ENCODE results near the gene ADAMTS12. TPM values are rescaled to one million over a fixed set of nuclear protein-coding genes. Genes with fewer than 3 reads are reported as not detected.

The ADAMTS12 gene
- polyA plus RNA-seq, 1 donor (not counting 4 experiments of a cell fraction or from before 2014, with no cell fraction given), result 0.49 TPM

DNA sequence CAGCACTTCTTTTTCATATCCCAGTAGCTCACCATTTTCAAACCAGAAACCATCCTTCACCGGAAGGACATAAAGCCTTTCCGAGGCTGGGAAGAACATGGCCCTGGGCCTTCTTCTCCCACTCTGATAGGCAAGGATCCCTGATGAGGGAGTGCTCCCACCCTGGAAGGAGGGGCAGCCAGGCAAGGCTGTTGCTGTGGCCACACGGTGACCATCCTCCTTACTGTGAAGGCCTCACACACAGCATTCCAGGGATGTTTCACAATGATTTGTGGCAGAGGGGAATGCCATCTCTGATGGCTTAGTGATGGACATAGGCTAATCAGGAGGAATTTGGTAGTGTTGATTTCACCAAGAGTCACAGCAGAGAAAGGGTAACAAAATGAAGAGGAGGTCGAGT is 130.7 kb downstream of the ADAMTS12 start:
- dilution Hi-C loops (cut with MboI; ENCODE audit: extremely low pct_ligation_motif_present, low sequenced_read_pairs), result no loop called here
- no peaks in the 10 kb centered on the region for H3K36me3 ChIP-seq (ENCODE audit: control insufficient read depth in 2 of 2, extremely low read depth in 1 of 2, insufficient read depth in 2 of 2, low read length in 2 of 2)
- TF ChIP-seq, protein P1, sequence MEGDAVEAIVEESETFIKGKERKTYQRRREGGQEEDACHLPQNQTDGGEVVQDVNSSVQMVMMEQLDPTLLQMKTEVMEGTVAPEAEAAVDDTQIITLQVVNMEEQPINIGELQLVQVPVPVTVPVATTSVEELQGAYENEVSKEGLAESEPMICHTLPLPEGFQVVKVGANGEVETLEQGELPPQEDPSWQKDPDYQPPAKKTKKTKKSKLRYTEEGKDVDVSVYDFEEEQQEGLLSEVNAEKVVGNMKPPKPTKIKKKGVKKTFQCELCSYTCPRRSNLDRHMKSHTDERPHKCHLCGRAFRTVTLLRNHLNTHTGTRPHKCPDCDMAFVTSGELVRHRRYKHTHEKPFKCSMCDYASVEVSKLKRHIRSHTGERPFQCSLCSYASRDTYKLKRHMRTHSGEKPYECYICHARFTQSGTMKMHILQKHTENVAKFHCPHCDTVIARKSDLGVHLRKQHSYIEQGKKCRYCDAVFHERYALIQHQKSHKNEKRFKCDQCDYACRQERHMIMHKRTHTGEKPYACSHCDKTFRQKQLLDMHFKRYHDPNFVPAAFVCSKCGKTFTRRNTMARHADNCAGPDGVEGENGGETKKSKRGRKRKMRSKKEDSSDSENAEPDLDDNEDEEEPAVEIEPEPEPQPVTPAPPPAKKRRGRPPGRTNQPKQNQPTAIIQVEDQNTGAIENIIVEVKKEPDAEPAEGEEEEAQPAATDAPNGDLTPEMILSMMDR (optimal IDR thresholded peaks at IDR 0.05 in 1 of 3, IDR thresholded peaks at IDR 0.05 in 1 of 3, conservative IDR thresholded peaks at IDR 0.05 in 1 of 3; ENCODE audit: extremely low read depth in 1 of 3, insufficient read depth in 2 of 3, low read length in 3 of 3), result no peak
- TF ChIP-seq EZH2 (IDR thresholded peaks at IDR 0.05; ENCODE audit: low read length), result no peak
- DNase-seq (ENCODE audit: low read depth, low spot score), result no peak
- H3K4me3 ChIP-seq (ENCODE audit: control insufficient read depth in 2 of 3, extremely low read depth in 1 of 3, insufficient read depth in 2 of 3, low read depth in 1 of 3, low read length in 3 of 3), result no peak overlapping the region
- no peaks in the 10 kb centered on the region for H3K4me1 ChIP-seq (ENCODE audit: control insufficient read depth, extremely low read depth, insufficient read depth, low read length)
- no peaks in the 10 kb centered on the region for H3K79me2 ChIP-seq (ENCODE audit: control insufficient read depth, insufficient read depth, low read length)
- H4K20me1 ChIP-seq (ENCODE audit: control insufficient read depth, extremely low read depth, insufficient read depth, low read length), result no peaks in the 10 kb centered on the region
- no peak overlapping the region for H3K27ac ChIP-seq (ENCODE audit: control insufficient read depth, insufficient read depth, low read length)
- H3K9ac ChIP-seq (ENCODE audit: control insufficient read depth, extremely low read depth, insufficient read depth, low read length), result no peak overlapping the region
- H3K4me2 ChIP-seq (ENCODE audit: control insufficient read depth, extremely low read depth, insufficient read depth, low read depth, low read length), result no peak overlapping the region
- FAIRE-seq, result no peak
- H3K27me3 ChIP-seq (ENCODE audit: control insufficient read depth, extremely low read depth, insufficient read depth, low read length), result no peaks in the 10 kb centered on the region
- no peaks in the 10 kb centered on the region for H3K9me1 ChIP-seq (ENCODE audit: control insufficient read depth, extremely low read depth, insufficient read depth, low read length)
- H2AFZ ChIP-seq (ENCODE audit: control insufficient read depth, low read length), result no peak overlapping the region
- H3K9me3 ChIP-seq (ENCODE audit: control insufficient read depth, low read depth, low read length), result no peaks in the 10 kb centered on the region

DNA sequence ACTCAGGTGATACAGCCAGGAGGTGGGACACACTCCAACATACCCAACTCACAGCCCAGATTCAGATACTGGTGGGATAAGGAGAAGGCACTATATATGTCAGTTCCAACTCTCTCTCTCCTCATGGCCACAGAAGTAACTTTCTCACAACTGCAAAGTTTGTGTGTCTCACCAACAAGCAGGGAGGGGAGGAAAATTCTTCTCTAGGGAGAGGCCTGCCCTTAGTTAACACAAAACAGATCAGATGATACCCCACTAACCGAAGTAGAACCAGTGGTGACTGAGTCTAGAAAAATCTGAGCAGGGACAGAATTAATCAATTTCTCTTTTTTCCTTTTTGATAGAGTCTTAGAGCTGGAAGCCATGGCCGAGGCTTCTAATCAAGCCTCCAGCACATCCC is 133.1 kb downstream of the ADAMTS12 start:
- no peak overlapping the region for H3K9ac ChIP-seq (ENCODE audit: control insufficient read depth, extremely low read depth, insufficient read depth, low read length)
- H3K36me3 ChIP-seq (ENCODE audit: control insufficient read depth in 2 of 2, extremely low read depth in 1 of 2, insufficient read depth in 2 of 2, low read length in 2 of 2), result no peaks in the 10 kb centered on the region
- dilution Hi-C loops (cut with MboI; ENCODE audit: extremely low pct_ligation_motif_present, low sequenced_read_pairs), result no loop called here
- no peaks in the 10 kb centered on the region for H4K20me1 ChIP-seq (ENCODE audit: control insufficient read depth, extremely low read depth, insufficient read depth, low read length)
- no peak overlapping the region for H3K27ac ChIP-seq (ENCODE audit: control insufficient read depth, insufficient read depth, low read length)
- no peaks in the 10 kb centered on the region for H3K27me3 ChIP-seq (ENCODE audit: control insufficient read depth, extremely low read depth, insufficient read depth, low read length)
- no peak overlapping the region for H3K4me3 ChIP-seq (ENCODE audit: control insufficient read depth in 2 of 3, extremely low read depth in 1 of 3, insufficient read depth in 2 of 3, low read depth in 1 of 3, low read length in 3 of 3)
- no peak overlapping the region for H3K4me2 ChIP-seq (ENCODE audit: control insufficient read depth, extremely low read depth, insufficient read depth, low read depth, low read length)
- no peak overlapping the region for H2AFZ ChIP-seq (ENCODE audit: control insufficient read depth, low read length)
- no peaks in the 10 kb centered on the region for H3K9me3 ChIP-seq (ENCODE audit: control insufficient read depth, low read depth, low read length)
- TF ChIP-seq, protein P1 (optimal IDR thresholded peaks at IDR 0.05 in 1 of 3, IDR thresholded peaks at IDR 0.05 in 1 of 3, conservative IDR thresholded peaks at IDR 0.05 in 1 of 3; ENCODE audit: extremely low read depth in 1 of 3, insufficient read depth in 2 of 3, low read length in 3 of 3), result no peak
- no peak for TF ChIP-seq EZH2 (IDR thresholded peaks at IDR 0.05; ENCODE audit: low read length)
- DNase-seq (ENCODE audit: low read depth, low spot score) (no peak), FAIRE-seq (no peak)
- no peaks in the 10 kb centered on the region for H3K79me2 ChIP-seq (ENCODE audit: control insufficient read depth, insufficient read depth, low read length)
- no peaks in the 10 kb centered on the region for H3K9me1 ChIP-seq (ENCODE audit: control insufficient read depth, extremely low read depth, insufficient read depth, low read length)
- H3K4me1 ChIP-seq (ENCODE audit: control insufficient read depth, extremely low read depth, insufficient read depth, low read length), result no peaks in the 10 kb centered on the region
